NCI-H128 (cell line): ENCODE results near the gene MKRN2.

ENCODE experiments used
- DNase-seq: peaks from one replicate; lab custom pipeline; 2025; ENCODE audit not compliant: unreplicated experiment; lab: John Stamatoyannopoulos, UW

The MKRN2 gene

GRCh38 chr3:12553921-12554391 lies 2.9 kb upstream of the MKRN2 start:
- DNase-seq = peak; percentile 6

GRCh38 chr3:12556314-12556689 lies 585 bp upstream of the MKRN2 start:
- DNase-seq = no peak

- no peak for DNase-seq
Observed at GRCh38 chr3:12557473-12558100, 700 bp downstream of the MKRN2 start.

- no peak for DNase-seq
Observed at GRCh38 chr3:12558706-12559105, 1.8 kb downstream of the MKRN2 start.

- no peak for DNase-seq
Observed at GRCh38 chr3:12559520-12559919, 2.6 kb downstream of the MKRN2 start.

- DNase-seq = no peak
Observed at GRCh38 chr3:12560505-12561190, 3.8 kb downstream of the MKRN2 start.

GRCh38 chr3:12561397-12561796 lies 4.5 kb downstream of the MKRN2 start:
- no peak for DNase-seq

GRCh38 chr3:12562451-12562850 lies 5.6 kb downstream of the MKRN2 start:
- no peak for DNase-seq

GRCh38 chr3:12566976-12567375 lies 10.1 kb downstream of the MKRN2 start:
- DNase-seq = no peak

GRCh38 chr3:12568747-12569146 lies 11.9 kb downstream of the MKRN2 start:
- DNase-seq = no peak

GRCh38 chr3:12569836-12570235 lies 12.9 kb downstream of the MKRN2 start:
- DNase-seq = no peak

GRCh38 chr3:12571986-12572385 lies 15.1 kb downstream of the MKRN2 start:
- no peak for DNase-seq

GRCh38 chr3:12574131-12574530 lies 17.2 kb downstream of the MKRN2 start:
- DNase-seq = no peak

- no peak for DNase-seq
Observed at GRCh38 chr3:12574661-12575060, 17.8 kb downstream of the MKRN2 start.

- DNase-seq = no peak
Observed at GRCh38 chr3:12577379-12577778, 20.5 kb downstream of the MKRN2 start.

GRCh38 chr3:12578742-12579141 lies 21.9 kb downstream of the MKRN2 start:
- DNase-seq = no peak

- no peak for DNase-seq
Observed at GRCh38 chr3:12579456-12579855, 22.6 kb downstream of the MKRN2 start.

GRCh38 chr3:12579905-12580304 lies 23.0 kb downstream of the MKRN2 start:
- no peak for DNase-seq

GRCh38 chr3:12582730-12583129 lies 25.8 kb downstream of the MKRN2 start:
- DNase-seq = no peak

- no peak for DNase-seq
Observed at GRCh38 chr3:12583280-12583679, 26.4 kb downstream of the MKRN2 start.

GRCh38 chr3:12584083-12584482 lies 27.2 kb downstream of the MKRN2 start:
- DNase-seq = no peak

GRCh38 chr3:12585181-12585580 lies 28.3 kb downstream of the MKRN2 start:
- no peak for DNase-seq

GRCh38 chr3:12585970-12586369 lies 29.1 kb downstream of the MKRN2 start:
- DNase-seq = no peak
